Measurements from ENCODE around the gene MNT.

The MNT gene

DNA sequence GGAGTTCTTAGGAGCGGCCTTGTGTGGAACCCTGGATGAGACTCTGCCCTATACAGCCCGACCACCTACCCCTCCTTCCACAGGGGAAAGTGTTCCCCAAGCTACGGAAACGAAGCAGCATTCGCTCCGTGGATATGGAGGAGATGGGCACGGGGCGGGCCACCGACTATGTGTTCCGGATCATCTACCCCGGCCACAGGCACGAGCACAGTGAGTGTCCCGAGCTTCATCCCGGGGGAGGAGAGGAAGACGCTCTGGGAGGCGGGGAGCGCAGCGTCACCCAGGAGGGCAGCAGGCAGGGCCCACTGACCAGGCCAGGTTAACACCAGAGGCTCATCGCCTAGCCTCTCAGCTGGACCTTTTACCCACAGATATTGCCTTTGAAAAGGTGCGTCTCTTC lies 35.7 kb downstream of the MNT start:
- CTCF ChIA-PET: no interaction called here
- TF ChIP-seq FOXM1 (IDR thresholded peaks at IDR 0.05; ENCODE audit: borderline replicate concordance) (no peak), SP1 (IDR thresholded peaks at IDR 0.05) (no peak), ZNF384 (IDR thresholded peaks at IDR 0.05) (no peak), TARDBP (IDR thresholded peaks at IDR 0.05) (no peak)
- DNase-seq (ENCODE audit: extremely low spot score): no peak
- POLR2A ChIA-PET: no interaction called here

DNA sequence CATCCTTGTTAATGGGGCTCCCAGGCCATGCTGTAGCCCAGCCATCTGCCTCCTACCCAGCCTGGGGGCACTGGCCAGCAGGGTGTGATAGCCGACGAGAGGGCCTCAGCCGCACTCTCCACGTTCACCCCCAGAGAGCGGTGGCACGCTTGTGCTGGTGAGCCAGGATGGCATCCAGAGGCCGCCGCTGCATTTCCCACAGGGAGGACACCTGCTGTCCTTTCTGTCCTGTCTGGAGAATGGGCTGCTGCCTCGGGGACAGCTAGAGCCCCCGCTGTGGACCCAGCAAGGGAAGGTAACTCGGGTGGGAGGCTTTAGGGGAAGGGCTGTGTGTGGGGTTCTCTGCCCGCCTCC lies 36.1 kb downstream of the MNT start:
- CTCF ChIA-PET: no interaction called here
- no peak for TF ChIP-seq NFRKB (IDR thresholded peaks at IDR 0.05)
- no peak for TF ChIP-seq CTBP1 (IDR thresholded peaks at IDR 0.05; ENCODE audit: borderline replicate concordance)
- no peak for TF ChIP-seq FOXM1 (IDR thresholded peaks at IDR 0.05; ENCODE audit: borderline replicate concordance)
- TF ChIP-seq BHLHE40 (IDR thresholded peaks at IDR 0.05; ENCODE audit: borderline replicate concordance): no peak
- no peak for TF ChIP-seq FOXK2 (IDR thresholded peaks at IDR 0.05)
- POLR2A ChIA-PET: no interaction called here
- DNase-seq (ENCODE audit: extremely low spot score): no peak

DNA sequence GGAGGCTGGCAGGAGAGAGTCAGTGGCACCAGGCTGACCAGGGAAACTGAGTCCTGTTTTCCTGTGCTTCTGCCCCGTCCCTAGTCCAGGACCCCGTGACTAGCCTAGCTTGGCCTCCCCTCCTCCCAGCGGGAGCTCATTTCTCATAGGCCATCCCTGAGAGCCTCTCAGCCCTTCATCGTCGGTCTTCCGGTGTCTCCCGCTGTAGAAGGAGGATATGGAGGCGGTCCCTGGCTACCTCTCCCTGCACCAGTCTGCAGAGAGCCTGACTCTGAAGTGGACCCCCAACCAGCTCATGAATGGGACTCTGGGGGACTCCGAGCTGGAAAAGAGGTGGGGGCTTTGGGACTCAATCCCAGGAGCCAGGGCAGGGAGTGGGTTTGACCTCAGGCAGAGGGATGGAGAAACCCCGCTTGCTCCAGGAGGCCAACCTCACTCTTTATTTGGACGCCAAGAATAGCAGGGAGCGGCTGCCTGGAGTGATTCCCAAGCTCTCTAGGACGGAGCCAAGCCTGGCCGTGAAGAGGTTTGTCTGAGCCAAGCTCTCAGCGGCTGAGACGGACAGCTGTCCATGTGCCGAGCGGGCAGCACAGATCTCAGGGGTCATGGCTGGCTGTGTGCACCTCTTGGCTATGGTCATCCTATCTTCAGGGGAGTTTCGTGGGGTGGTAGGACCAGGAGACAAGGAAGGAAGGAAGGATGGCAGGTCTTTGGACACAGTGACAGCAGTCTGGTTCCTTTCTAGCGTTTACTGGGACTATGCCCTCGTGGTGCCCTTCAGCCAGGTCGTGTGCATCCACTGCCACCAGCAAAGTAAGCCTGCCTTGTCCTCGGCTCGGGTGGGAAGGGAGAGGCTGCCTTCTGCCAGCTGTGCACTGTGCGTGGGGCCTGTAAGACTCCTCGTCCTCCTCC lies 36.8 kb downstream of the MNT start:
- CTCF ChIA-PET: interaction anchor here (1.2 kb wide), 1 partner anchor 10 kb away, joined by 3 read pairs; no protein-coding TSS in a partner anchor
- no peak for TF ChIP-seq SP1 (IDR thresholded peaks at IDR 0.05)
- TF ChIP-seq FOXA1 (IDR thresholded peaks at IDR 0.05): no peak
- no peak for TF ChIP-seq FOXK2 (IDR thresholded peaks at IDR 0.05)
- TF ChIP-seq, protein P1, sequence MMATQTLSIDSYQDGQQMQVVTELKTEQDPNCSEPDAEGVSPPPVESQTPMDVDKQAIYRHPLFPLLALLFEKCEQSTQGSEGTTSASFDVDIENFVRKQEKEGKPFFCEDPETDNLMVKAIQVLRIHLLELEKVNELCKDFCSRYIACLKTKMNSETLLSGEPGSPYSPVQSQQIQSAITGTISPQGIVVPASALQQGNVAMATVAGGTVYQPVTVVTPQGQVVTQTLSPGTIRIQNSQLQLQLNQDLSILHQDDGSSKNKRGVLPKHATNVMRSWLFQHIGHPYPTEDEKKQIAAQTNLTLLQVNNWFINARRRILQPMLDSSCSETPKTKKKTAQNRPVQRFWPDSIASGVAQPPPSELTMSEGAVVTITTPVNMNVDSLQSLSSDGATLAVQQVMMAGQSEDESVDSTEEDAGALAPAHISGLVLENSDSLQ (IDR thresholded peaks at IDR 0.05): no peak
- no peak for TF ChIP-seq FOXM1 (IDR thresholded peaks at IDR 0.05; ENCODE audit: borderline replicate concordance)
- TF ChIP-seq ZNF384 (IDR thresholded peaks at IDR 0.05): no peak
- TF ChIP-seq ELF4 (IDR thresholded peaks at IDR 0.05): no peak
- TF ChIP-seq TARDBP (IDR thresholded peaks at IDR 0.05): no peak
- no peak for TF ChIP-seq HDGF (IDR thresholded peaks at IDR 0.05; ENCODE audit: borderline replicate concordance)
- TF ChIP-seq NFRKB (IDR thresholded peaks at IDR 0.05): no peak
- no peak for TF ChIP-seq SUZ12 (IDR thresholded peaks at IDR 0.05)
- no peak for TF ChIP-seq ARNT (IDR thresholded peaks at IDR 0.05)
- no peak for TF ChIP-seq CTBP1 (IDR thresholded peaks at IDR 0.05; ENCODE audit: borderline replicate concordance)
- POLR2A ChIA-PET: no interaction called here
- DNase-seq (ENCODE audit: extremely low spot score): no peak

DNA sequence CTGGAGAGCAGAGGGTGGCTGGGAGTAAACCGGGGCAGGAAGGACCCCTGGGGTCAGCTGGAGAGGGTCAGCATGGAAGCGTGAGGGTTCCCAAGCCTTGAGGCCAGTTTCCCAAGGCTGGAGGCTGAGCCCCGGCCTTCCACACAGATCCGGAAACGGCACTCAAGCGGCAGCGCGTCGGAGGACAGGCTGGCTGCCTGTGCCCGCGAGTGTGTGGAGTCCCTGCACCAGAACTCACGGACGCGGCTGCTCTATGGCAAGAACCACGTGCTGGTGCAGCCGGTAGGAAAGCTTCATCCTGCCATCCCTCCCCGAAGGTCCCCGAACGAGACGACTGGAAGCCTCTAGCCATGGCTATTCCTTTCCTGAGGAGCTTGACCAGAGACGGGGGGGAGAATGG lies 37.5 kb downstream of the MNT start:
- TF ChIP-seq CTBP1 (IDR thresholded peaks at IDR 0.05; ENCODE audit: borderline replicate concordance): no peak
- TF ChIP-seq LEF1 (IDR thresholded peaks at IDR 0.05; ENCODE audit: borderline replicate concordance): no peak
- no peak for TF ChIP-seq FOXA1 (IDR thresholded peaks at IDR 0.05)
- TF ChIP-seq ZNF384 (IDR thresholded peaks at IDR 0.05): no peak
- no peak for TF ChIP-seq L3MBTL2 (conservative IDR thresholded peaks at IDR 0.05)
- TF ChIP-seq NFRKB (IDR thresholded peaks at IDR 0.05): no peak
- TF ChIP-seq, protein P1 (IDR thresholded peaks at IDR 0.05): no peak
- DNase-seq (ENCODE audit: extremely low spot score): no peak
- CTCF ChIA-PET: interaction anchor here (1.2 kb wide), 1 partner anchor 9 kb away, joined by 3 read pairs; no protein-coding TSS in a partner anchor
- POLR2A ChIA-PET: interaction anchor here (1.0 kb wide), 1 partner anchor 19 kb away, joined by 3 read pairs; no protein-coding TSS in a partner anchor

DNA sequence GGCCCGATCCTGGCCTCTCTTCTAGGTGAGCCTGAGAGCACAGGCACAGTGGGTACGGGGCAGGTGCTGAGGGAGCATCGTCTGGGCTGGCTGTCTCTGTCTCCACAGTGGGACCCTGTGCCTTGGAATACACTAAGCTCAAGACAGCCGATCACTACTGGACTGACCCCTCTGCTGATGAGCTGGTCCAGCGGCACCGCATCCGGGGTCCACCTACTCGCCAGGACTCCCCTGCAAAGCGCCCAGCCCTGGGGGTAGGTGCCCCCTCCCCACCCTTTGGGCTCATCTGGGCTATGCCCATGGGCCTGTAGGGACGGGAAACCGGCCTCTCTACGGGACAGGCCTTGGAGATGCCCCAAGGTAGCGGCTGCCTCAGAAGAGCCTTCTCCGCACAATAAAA lies 38.0 kb downstream of the MNT start:
- TF ChIP-seq BHLHE40 (IDR thresholded peaks at IDR 0.05; ENCODE audit: borderline replicate concordance) (no peak), SUZ12 (IDR thresholded peaks at IDR 0.05) (no peak), CTBP1 (IDR thresholded peaks at IDR 0.05; ENCODE audit: borderline replicate concordance) (no peak), FOXK2 (IDR thresholded peaks at IDR 0.05) (no peak), FOXM1 (IDR thresholded peaks at IDR 0.05; ENCODE audit: borderline replicate concordance) (no peak), L3MBTL2 (conservative IDR thresholded peaks at IDR 0.05) (no peak), ELF4 (IDR thresholded peaks at IDR 0.05) (no peak), TARDBP (IDR thresholded peaks at IDR 0.05) (no peak), SP1 (IDR thresholded peaks at IDR 0.05) (no peak), LEF1 (IDR thresholded peaks at IDR 0.05; ENCODE audit: borderline replicate concordance) (no peak), ZNF384 (IDR thresholded peaks at IDR 0.05) (no peak), NFRKB (IDR thresholded peaks at IDR 0.05) (no peak), HDGF (IDR thresholded peaks at IDR 0.05; ENCODE audit: borderline replicate concordance) (no peak), ARNT (IDR thresholded peaks at IDR 0.05) (no peak), FOXA1 (IDR thresholded peaks at IDR 0.05) (no peak)
- TF ChIP-seq, protein P1 (IDR thresholded peaks at IDR 0.05): no peak
- ChIA-PET CTCF (interaction anchor here (1.2 to 2.3 kb wide), 2 partner anchors 9 to 10 kb away, joined by 3 to 13 read pairs; no protein-coding TSS in a partner anchor), POLR2A (interaction anchor here (1.0 kb wide), 1 partner anchor 20 kb away, joined by 3 read pairs; no protein-coding TSS in a partner anchor)
- DNase-seq (ENCODE audit: extremely low spot score): no peak

DNA sequence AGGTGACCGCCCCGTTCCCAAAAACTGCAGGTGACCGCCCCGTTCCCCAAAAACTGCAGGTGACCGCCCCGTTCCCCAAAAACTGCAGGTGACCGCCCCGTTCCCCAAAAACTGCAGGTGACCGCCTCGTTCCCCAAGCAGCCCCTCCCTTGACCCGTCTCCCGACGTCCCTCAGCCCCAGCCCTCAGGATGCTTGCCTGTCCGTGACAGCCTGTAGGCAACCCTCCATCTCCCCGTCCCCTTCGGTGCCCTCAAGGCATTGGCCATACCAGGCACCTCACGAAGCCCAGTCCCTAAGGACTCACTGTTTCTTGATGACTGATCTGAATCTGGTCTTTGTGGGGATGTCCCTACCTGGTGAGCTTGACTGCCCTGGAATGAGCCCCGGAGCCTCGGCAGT lies 38.4 kb downstream of the MNT start:
- ChIA-PET CTCF (interaction anchor here (2.3 kb wide), 1 partner anchor 10 kb away, joined by 13 read pairs; no protein-coding TSS in a partner anchor), POLR2A (interaction anchor here (1.0 kb wide), 1 partner anchor 20 kb away, joined by 3 read pairs; no protein-coding TSS in a partner anchor)
- DNase-seq (ENCODE audit: extremely low spot score): no peak
- TF ChIP-seq FOXK2 (IDR thresholded peaks at IDR 0.05): no peak
- TF ChIP-seq, protein P1 (IDR thresholded peaks at IDR 0.05): no peak
- no peak for TF ChIP-seq SP1 (IDR thresholded peaks at IDR 0.05)
- no peak for TF ChIP-seq LEF1 (IDR thresholded peaks at IDR 0.05; ENCODE audit: borderline replicate concordance)
- TF ChIP-seq BHLHE40 (IDR thresholded peaks at IDR 0.05; ENCODE audit: borderline replicate concordance): no peak
- no peak for TF ChIP-seq SUZ12 (IDR thresholded peaks at IDR 0.05)
- TF ChIP-seq ZNF384 (IDR thresholded peaks at IDR 0.05): no peak
- TF ChIP-seq CTBP1 (IDR thresholded peaks at IDR 0.05; ENCODE audit: borderline replicate concordance): no peak
- no peak for TF ChIP-seq HDGF (IDR thresholded peaks at IDR 0.05; ENCODE audit: borderline replicate concordance)

Data from HEK293T (cell line).